ENCODE measurements around the gene TENM3.

The TENM3 gene

DNA sequence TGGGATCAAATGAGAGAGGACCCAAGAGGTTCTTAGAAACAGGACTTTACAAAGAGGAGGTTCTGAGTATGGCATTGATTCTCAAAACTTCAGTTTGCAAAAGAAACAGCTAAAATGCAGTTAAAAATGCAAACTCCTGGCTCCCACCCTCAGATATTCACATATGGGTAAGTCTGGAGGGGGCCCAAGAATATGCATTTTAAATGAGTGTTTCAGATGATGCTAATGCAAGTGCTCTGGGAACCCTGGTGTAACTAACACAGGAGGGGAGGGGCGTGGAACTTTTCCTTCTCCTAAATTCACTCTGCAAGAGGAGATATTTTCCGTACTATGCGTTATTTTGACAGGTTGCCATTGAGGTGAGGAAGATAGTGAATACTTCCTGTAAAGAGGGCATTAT is 168.2 kb downstream of the TENM3 start:
- Histone ChIP-seq H3K4me1 (ENCODE audit: insufficient read depth, poor library complexity, severe bottlenecking) (no peaks in the 10 kb centered on the region), H3K27me3 (ENCODE audit: insufficient read depth, poor library complexity, severe bottlenecking) (no peaks in the 10 kb centered on the region), H3K36me3 (ENCODE audit: low read depth) (no peaks in the 10 kb centered on the region), H3K27ac (ENCODE audit: poor library complexity, severe bottlenecking) (no peak overlapping the region), H3K9me3 (ENCODE audit: severe bottlenecking) (no peaks in the 10 kb centered on the region), H3K4me3 (ENCODE audit: severe bottlenecking) (no peak overlapping the region)
- DNase-seq (ENCODE audit: low spot score) (no peak), ATAC-seq (ENCODE audit: low read depth) (no peak)
- no peak for TF ChIP-seq CTCF (IDR thresholded peaks at IDR 0.05; ENCODE audit: poor library complexity, severe bottlenecking)

- DNase-seq (ENCODE audit: low spot score) (no peak), ATAC-seq (ENCODE audit: low read depth) (no peak)
- H3K27ac ChIP-seq (ENCODE audit: poor library complexity, severe bottlenecking) = no peak overlapping the region
- H3K9me3 ChIP-seq (ENCODE audit: severe bottlenecking) = no peaks in the 10 kb centered on the region
- TF ChIP-seq CTCF (IDR thresholded peaks at IDR 0.05; ENCODE audit: poor library complexity, severe bottlenecking) = no peak
- no peak overlapping the region for H3K4me3 ChIP-seq (ENCODE audit: severe bottlenecking)
- H3K4me1 ChIP-seq (ENCODE audit: insufficient read depth, poor library complexity, severe bottlenecking) = no peaks in the 10 kb centered on the region
- no peaks in the 10 kb centered on the region for H3K27me3 ChIP-seq (ENCODE audit: insufficient read depth, poor library complexity, severe bottlenecking)
- no peaks in the 10 kb centered on the region for H3K36me3 ChIP-seq (ENCODE audit: low read depth)
Measured at GRCh38 chr4:182413550-182413949, 170.3 kb downstream of the TENM3 start.

- Histone ChIP-seq H3K4me3 (ENCODE audit: severe bottlenecking) (no peak overlapping the region), H3K27ac (ENCODE audit: poor library complexity, severe bottlenecking) (no peak overlapping the region), H3K4me1 (ENCODE audit: insufficient read depth, poor library complexity, severe bottlenecking) (no peaks in the 10 kb centered on the region), H3K27me3 (ENCODE audit: insufficient read depth, poor library complexity, severe bottlenecking) (no peaks in the 10 kb centered on the region), H3K9me3 (ENCODE audit: severe bottlenecking) (no peaks in the 10 kb centered on the region), H3K36me3 (ENCODE audit: low read depth) (no peaks in the 10 kb centered on the region)
- DNase-seq (ENCODE audit: low spot score) = no peak
- ATAC-seq (ENCODE audit: low read depth) = no peak
- TF ChIP-seq CTCF (IDR thresholded peaks at IDR 0.05; ENCODE audit: poor library complexity, severe bottlenecking) = no peak
Measured at GRCh38 chr4:182415116-182415515, 171.9 kb downstream of the TENM3 start.

- H3K27me3 ChIP-seq (ENCODE audit: insufficient read depth, poor library complexity, severe bottlenecking) = no peaks in the 10 kb centered on the region
- DNase-seq (ENCODE audit: low spot score) = no peak
- H3K27ac ChIP-seq (ENCODE audit: poor library complexity, severe bottlenecking) = no peak overlapping the region
- no peaks in the 10 kb centered on the region for H3K9me3 ChIP-seq (ENCODE audit: severe bottlenecking)
- no peak for ATAC-seq (ENCODE audit: low read depth)
- H3K4me3 ChIP-seq (ENCODE audit: severe bottlenecking) = no peak overlapping the region
- no peaks in the 10 kb centered on the region for H3K36me3 ChIP-seq (ENCODE audit: low read depth)
- no peak for TF ChIP-seq CTCF (IDR thresholded peaks at IDR 0.05; ENCODE audit: poor library complexity, severe bottlenecking)
- no peaks in the 10 kb centered on the region for H3K4me1 ChIP-seq (ENCODE audit: insufficient read depth, poor library complexity, severe bottlenecking)
Measured at GRCh38 chr4:182416067-182416466, 172.9 kb downstream of the TENM3 start.

DNA sequence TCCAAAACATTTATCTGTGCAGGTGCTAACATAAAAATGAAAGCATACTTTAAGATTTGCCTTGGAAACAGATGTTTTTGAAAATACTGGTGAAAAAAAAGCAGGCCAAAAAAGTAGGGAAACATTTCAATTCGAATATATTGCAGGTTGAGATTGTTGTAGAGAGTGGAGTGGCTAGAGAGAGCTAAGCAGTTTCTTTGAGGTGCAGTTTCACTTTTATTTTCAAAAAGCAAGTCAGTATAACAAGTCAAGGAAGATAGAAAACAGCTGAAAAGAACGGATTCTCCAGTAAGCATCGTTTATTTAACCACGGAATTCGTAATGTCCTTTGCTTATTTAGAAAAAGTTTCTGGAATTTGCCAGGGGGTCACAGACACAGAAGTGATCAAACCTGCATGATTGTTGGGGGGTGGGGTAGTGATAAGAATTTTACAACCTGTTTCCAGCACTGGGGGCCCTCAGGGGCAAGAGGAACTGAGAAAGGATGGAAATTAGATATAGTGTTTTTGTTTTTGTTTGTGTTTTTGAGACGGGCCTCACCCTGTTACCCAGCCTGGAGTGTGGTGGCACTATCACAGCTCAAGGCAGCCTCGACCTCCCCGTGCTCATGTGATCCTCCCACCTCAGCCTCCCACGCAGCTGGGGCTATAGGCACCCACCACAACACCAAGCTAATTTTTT is 175.0 kb downstream of the TENM3 start:
- no peaks in the 10 kb centered on the region for H3K36me3 ChIP-seq (ENCODE audit: low read depth)
- ATAC-seq (ENCODE audit: low read depth) = no peak
- no peaks in the 10 kb centered on the region for H3K4me1 ChIP-seq (ENCODE audit: insufficient read depth, poor library complexity, severe bottlenecking)
- no peak overlapping the region for H3K27ac ChIP-seq (ENCODE audit: poor library complexity, severe bottlenecking)
- H3K4me3 ChIP-seq (ENCODE audit: severe bottlenecking) = no peak overlapping the region
- no peaks in the 10 kb centered on the region for H3K27me3 ChIP-seq (ENCODE audit: insufficient read depth, poor library complexity, severe bottlenecking)
- no peak for TF ChIP-seq CTCF (IDR thresholded peaks at IDR 0.05; ENCODE audit: poor library complexity, severe bottlenecking)
- DNase-seq (ENCODE audit: low spot score) = no peak
- no peaks in the 10 kb centered on the region for H3K9me3 ChIP-seq (ENCODE audit: severe bottlenecking)

Data from RWPE2 (cell line).